Esophagus squamous epithelium (tissue), 5 donors: ENCODE data around the gene RARRES2. TPM values are rescaled to one million over a fixed set of nuclear protein-coding genes. Genes with fewer than 3 reads are reported as not detected.

Experiments
- DNase-seq: peaks from one replicate; lab custom pipeline; 2025; lab: John Stamatoyannopoulos, UW
- H3K27ac ChIP-seq, 4 donors: fragments of 200-600 bp; sonication (generic); one replicate each; pipeline ENCODE4 v1.5.1; 2016 to 2019; ENCODE audit warnings: mild to moderate bottlenecking in 1 of 4
- H3K27me3 ChIP-seq, 4 donors: fragments of 200-600 bp; sonication (generic); 1 replicate in 3 of 4; 2 replicates in 1 of 4; pipeline versions ENCODE4 v1.5.1 to v1.6.0; 2017 to 2021; ENCODE audit warnings: antibody characterized with exemption in 1 of 4
- H3K36me3 ChIP-seq, 3 donors: fragments of 200-600 bp; sonication (generic); one replicate each; pipeline ENCODE4 v1.5.1; 2016 to 2019
- H3K4me1 ChIP-seq, 3 donors: fragments of 200-600 bp; sonication (generic); one replicate each; pipeline ENCODE4 v1.5.1; 2017 to 2019
- H3K4me3 ChIP-seq, 4 donors: fragments of 200-600 bp; sonication (generic); 1 replicate in 3 of 4; 2 replicates in 1 of 4; pipeline ENCODE4 v1.5.1; 2016 to 2019; ENCODE audit warnings: mild to moderate bottlenecking in 2 of 4, moderate library complexity in 1 of 4
- H3K9me3 ChIP-seq, 3 donors: fragments of 200-600 bp; sonication (generic); one replicate each; pipeline ENCODE4 v1.5.1; 2016 to 2019
- POLR2A ChIP-seq, 4 donors: fragments of 450-650 bp; IDR thresholded peaks; one replicate each; pipeline ENCODE4 v1.6.1; 2017; ENCODE audit warnings: antibody characterized with exemption in 4 of 4, mild to moderate bottlenecking in 4 of 4, moderate library complexity in 3 of 4
- WGBS, 2 donors: methylation state at CpG; one replicate each; pipeline ENCODE4 v1.1.5; 2018; 5-methylcytosine and 5-hydroxymethylcytosine counted together
- intact Hi-C: fragments of 100-400 bp; cut with DNase I; formaldehyde crosslinking; loops from one replicate; pipeline ENCODE4 v1.15.0; 2022
- total RNA-seq, 4 donors: library from RNA; depleted of rRNA; stranded (reverse); fragments of >200 nt; gene quantifications; one replicate each; pipeline ENCODE4 v1.1.0, GENCODE V29; 2016
- TF ChIP-seq, protein P1 (sequence below), 6 experiments: fragments of 450-650 bp in 4 of 6; fragments of 200-600 bp in 2 of 6; sonication (generic) in 2 of 6; IDR thresholded peaks; one replicate each; pipeline ENCODE4 v1.5.1; 2016 to 2019; ENCODE audit warnings: antibody characterized with exemption in 6 of 6, mild to moderate bottlenecking in 4 of 6, moderate library complexity in 4 of 6
- donor health status: DM: yes; HTN: yes; CAD: no.

Gene RARRES2
- total RNA-seq, 4 donors from 2014 or later = 1.1 to 111 (median 14.9) TPM

DNA sequence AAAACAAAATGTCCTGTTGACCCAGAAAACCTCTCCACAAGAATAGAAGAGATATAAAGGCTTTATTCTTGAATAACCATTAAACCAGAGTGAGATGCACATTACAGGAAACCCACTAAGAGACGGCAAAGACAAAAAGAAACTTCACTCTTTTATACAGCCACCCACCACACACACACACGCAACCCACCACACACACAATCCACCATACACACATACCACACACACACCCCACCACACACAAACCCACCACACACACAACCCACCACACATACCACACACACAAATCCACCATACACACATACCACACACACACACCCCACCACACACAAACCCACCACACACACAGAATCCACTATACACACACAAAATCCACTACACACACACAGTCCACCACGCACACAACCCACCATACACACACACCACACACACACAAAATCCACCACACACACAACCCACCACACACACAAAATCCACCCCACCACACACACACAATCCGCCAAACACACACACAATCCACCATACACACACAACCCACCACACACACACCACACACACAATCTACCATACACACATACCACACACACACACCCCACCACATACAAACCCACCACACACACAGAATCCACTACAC, 17.7 kb upstream of the RARRES2 start:
- peaks cover 0 to 4% (median 0%) of the 10 kb centered on the region in 3 donors for H3K4me1 ChIP-seq
- no peak overlapping the region for H3K27ac ChIP-seq
- DNase-seq = no peak
- H3K4me3 ChIP-seq = no peak overlapping the region
- intact Hi-C loops = loop anchor here (5.0 kb wide), 1 partner anchor 63 kb away; no protein-coding TSS in a partner anchor
- TF ChIP-seq, protein P1, sequence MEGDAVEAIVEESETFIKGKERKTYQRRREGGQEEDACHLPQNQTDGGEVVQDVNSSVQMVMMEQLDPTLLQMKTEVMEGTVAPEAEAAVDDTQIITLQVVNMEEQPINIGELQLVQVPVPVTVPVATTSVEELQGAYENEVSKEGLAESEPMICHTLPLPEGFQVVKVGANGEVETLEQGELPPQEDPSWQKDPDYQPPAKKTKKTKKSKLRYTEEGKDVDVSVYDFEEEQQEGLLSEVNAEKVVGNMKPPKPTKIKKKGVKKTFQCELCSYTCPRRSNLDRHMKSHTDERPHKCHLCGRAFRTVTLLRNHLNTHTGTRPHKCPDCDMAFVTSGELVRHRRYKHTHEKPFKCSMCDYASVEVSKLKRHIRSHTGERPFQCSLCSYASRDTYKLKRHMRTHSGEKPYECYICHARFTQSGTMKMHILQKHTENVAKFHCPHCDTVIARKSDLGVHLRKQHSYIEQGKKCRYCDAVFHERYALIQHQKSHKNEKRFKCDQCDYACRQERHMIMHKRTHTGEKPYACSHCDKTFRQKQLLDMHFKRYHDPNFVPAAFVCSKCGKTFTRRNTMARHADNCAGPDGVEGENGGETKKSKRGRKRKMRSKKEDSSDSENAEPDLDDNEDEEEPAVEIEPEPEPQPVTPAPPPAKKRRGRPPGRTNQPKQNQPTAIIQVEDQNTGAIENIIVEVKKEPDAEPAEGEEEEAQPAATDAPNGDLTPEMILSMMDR (IDR thresholded peaks at IDR 0.05) = no peak
- no peak for TF ChIP-seq POLR2A (IDR thresholded peaks at IDR 0.05)
- WGBS, 2 donors = 82 to 89% methylated on average over 4 of the region's 4 CpGs
- no peaks in the 10 kb centered on the region for H3K36me3 ChIP-seq
- no peaks in the 10 kb centered on the region for H3K9me3 ChIP-seq
- H3K27me3 ChIP-seq = no peaks in the 10 kb centered on the region

DNA sequence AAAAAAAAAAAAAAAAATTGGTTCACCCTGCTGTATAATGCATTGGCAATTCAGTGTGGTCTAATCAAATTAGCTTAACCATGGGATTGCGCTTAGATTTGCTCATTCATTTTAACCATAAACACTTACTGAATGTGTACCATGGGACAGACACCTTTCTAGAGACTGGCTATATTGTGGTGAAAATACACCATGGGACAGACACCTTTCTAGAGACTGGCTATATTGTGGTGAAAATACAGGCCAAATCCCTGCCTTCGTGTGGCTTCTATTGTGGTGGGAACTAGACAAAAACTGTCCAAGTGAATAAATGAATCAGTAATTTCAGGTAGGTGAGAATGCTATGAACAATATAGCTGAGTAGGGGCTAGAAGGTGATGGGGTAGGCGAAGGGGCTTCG, 17.0 kb upstream of the RARRES2 start:
- no peak for DNase-seq
- Histone ChIP-seq H3K27me3 (no peaks in the 10 kb centered on the region), H3K4me3 (no peak overlapping the region), H3K9me3 (no peaks in the 10 kb centered on the region), H3K36me3 (no peaks in the 10 kb centered on the region), H3K27ac (no peak overlapping the region), H3K4me1 (peaks cover 0 to 4% (median 0%) of the 10 kb centered on the region in 3 donors)
- intact Hi-C loops = loop anchor here (5.0 kb wide), 1 partner anchor 64 kb away; no protein-coding TSS in a partner anchor
- TF ChIP-seq POLR2A (IDR thresholded peaks at IDR 0.05) = no peak
- TF ChIP-seq, protein P1 (IDR thresholded peaks at IDR 0.05) = no peak
- WGBS, 2 donors = 86 to 96% methylated on average over 4 of the region's 4 CpGs

GRCh38 chr7:150357771-150358427, 16.5 kb upstream of the RARRES2 start:
- Histone ChIP-seq H3K27me3 (no peaks in the 10 kb centered on the region), H3K4me1 (peaks cover 0 to 4% (median 0%) of the 10 kb centered on the region in 3 donors), H3K4me3 (no peak overlapping the region), H3K9me3 (no peaks in the 10 kb centered on the region), H3K36me3 (no peaks in the 10 kb centered on the region), H3K27ac (no peak overlapping the region)
- TF ChIP-seq, protein P1 (IDR thresholded peaks at IDR 0.05) = no peak
- 57 to 71% methylated on average over 11 to 13 of the region's 13 CpGs for WGBS, 2 donors
- intact Hi-C loops = loop anchor here (5.0 kb wide), 1 partner anchor 64 kb away; no protein-coding TSS in a partner anchor
- DNase-seq = no peak

DNA sequence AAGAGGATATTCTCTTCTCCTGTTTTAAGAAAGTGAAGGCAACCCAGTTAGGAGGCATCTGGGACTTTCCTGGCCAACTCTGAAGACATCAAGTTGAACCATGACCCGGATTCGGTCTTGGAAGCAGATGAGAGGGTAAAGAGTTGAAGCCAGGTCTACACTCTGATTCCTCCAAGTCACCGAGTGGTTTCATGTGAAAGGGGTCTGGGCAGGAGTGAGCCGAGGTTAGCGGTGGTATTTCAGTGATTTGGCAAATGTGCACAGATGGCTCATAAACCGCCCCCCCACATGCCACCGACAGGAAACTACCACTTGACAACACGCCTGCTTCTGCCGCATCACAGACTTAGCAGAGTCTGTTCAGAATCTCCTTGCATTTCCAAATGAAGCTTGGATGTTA, 15.8 kb upstream of the RARRES2 start:
- TF ChIP-seq, protein P1 (IDR thresholded peaks at IDR 0.05) = no peak
- no peak for TF ChIP-seq POLR2A (IDR thresholded peaks at IDR 0.05)
- Histone ChIP-seq H3K27ac (no peak overlapping the region), H3K36me3 (no peaks in the 10 kb centered on the region), H3K9me3 (no peaks in the 10 kb centered on the region), H3K27me3 (no peaks in the 10 kb centered on the region), H3K4me1 (peaks cover 0 to 4% (median 0%) of the 10 kb centered on the region in 3 donors), H3K4me3 (no peak overlapping the region)
- intact Hi-C loops = loop anchor here (5.0 kb wide), 1 partner anchor 65 kb away; no protein-coding TSS in a partner anchor
- no peak for DNase-seq
- WGBS, 2 donors = 41 to 42% methylated on average over 8 to 9 of the region's 9 CpGs
